ENCODE results near the gene PADI2. TPM values are rescaled to one million over a fixed set of nuclear protein-coding genes. Genes with fewer than 3 reads are reported as not detected.

PADI2 gene
- polyA plus RNA-seq (ENCODE audit: insufficient read length in 3 of 3), result 1 to 10 TPM; 2.3 to 2.6 (median 2.6) TPM

- no peak for DNase-seq (ENCODE audit: low read depth in 3 of 3, low spot score in 2 of 3)
Measured at GRCh38 chr1:17119076-17119772, at the start of gene PADI2. Gene PADI2, minus strand, starts transcription at chr1:17119451. Its CDS starts 80 bp downstream, at chr1:17119371.

- DNase-seq (ENCODE audit: low read depth in 3 of 3, low spot score in 2 of 3), result peak in 2 of 3 donors; percentile 7 to 47
Measured at GRCh38 chr1:17168091-17168876, 49.0 kb upstream of the PADI2 start.

GRCh38 chr1:17167786-17168090 lies 48.5 kb upstream of the PADI2 start:
- DNase-seq (ENCODE audit: low read depth in 3 of 3, low spot score in 2 of 3), result no peak

- DNase-seq (ENCODE audit: low read depth in 3 of 3, low spot score in 2 of 3), result no peak
Measured at GRCh38 chr1:17167041-17167785, 48.0 kb upstream of the PADI2 start.

GRCh38 chr1:17165823-17166222 lies 46.6 kb upstream of the PADI2 start:
- DNase-seq (ENCODE audit: low read depth in 3 of 3, low spot score in 2 of 3), result no peak

- no peak for DNase-seq (ENCODE audit: low read depth in 3 of 3, low spot score in 2 of 3)
Measured at GRCh38 chr1:17163789-17164666, 44.8 kb upstream of the PADI2 start.

GRCh38 chr1:17163371-17163770 lies 44.1 kb upstream of the PADI2 start:
- no peak for DNase-seq (ENCODE audit: low read depth in 3 of 3, low spot score in 2 of 3)

- DNase-seq (ENCODE audit: low read depth in 3 of 3, low spot score in 2 of 3), result no peak
Measured at GRCh38 chr1:17162941-17163340, 43.7 kb upstream of the PADI2 start.

GRCh38 chr1:17161926-17162800 lies 42.9 kb upstream of the PADI2 start:
- DNase-seq (ENCODE audit: low read depth in 3 of 3, low spot score in 2 of 3), result no peak

GRCh38 chr1:17161137-17161740 lies 42.0 kb upstream of the PADI2 start:
- no peak for DNase-seq (ENCODE audit: low read depth in 3 of 3, low spot score in 2 of 3)

- DNase-seq (ENCODE audit: low read depth in 3 of 3, low spot score in 2 of 3), result no peak
Measured at GRCh38 chr1:17158961-17159360, 39.7 kb upstream of the PADI2 start.

GRCh38 chr1:17156108-17156507 lies 36.9 kb upstream of the PADI2 start:
- DNase-seq (ENCODE audit: low read depth in 3 of 3, low spot score in 2 of 3), result no peak

GRCh38 chr1:17155257-17155920 lies 36.1 kb upstream of the PADI2 start:
- no peak for DNase-seq (ENCODE audit: low read depth in 3 of 3, low spot score in 2 of 3)

GRCh38 chr1:17149771-17150170 lies 30.5 kb upstream of the PADI2 start:
- no peak for DNase-seq (ENCODE audit: low read depth in 3 of 3, low spot score in 2 of 3)

GRCh38 chr1:17148950-17149608 lies 29.8 kb upstream of the PADI2 start:
- DNase-seq (ENCODE audit: low read depth in 3 of 3, low spot score in 2 of 3), result no peak

GRCh38 chr1:17145648-17146047 lies 26.4 kb upstream of the PADI2 start:
- DNase-seq (ENCODE audit: low read depth in 3 of 3, low spot score in 2 of 3), result no peak

GRCh38 chr1:17143760-17144159 lies 24.5 kb upstream of the PADI2 start:
- DNase-seq (ENCODE audit: low read depth in 3 of 3, low spot score in 2 of 3), result no peak
